Pons (tissue), 1 donor: ENCODE measurements around the gene GPR31.

Experiments used
- DNase-seq: peaks from one replicate; pipeline ENCODE4 v3.0.0-alpha.2; 2016; ENCODE audit warnings: low spot score

The GPR31 gene

GRCh38 chr6:167118006-167118405 lies 39.8 kb downstream of the GPR31 start:
- no peak for DNase-seq

GRCh38 chr6:167116838-167117228 lies 40.9 kb downstream of the GPR31 start:
- no peak for DNase-seq

- no peak for DNase-seq
These were observed 41.5 kb downstream of the GPR31 start for GRCh38 chr6:167116109-167116837.

GRCh38 chr6:167115054-167115453 lies 42.7 kb downstream of the GPR31 start:
- no peak for DNase-seq

- no peak for DNase-seq
These were observed 43.6 kb downstream of the GPR31 start for GRCh38 chr6:167113935-167114910.

GRCh38 chr6:167113047-167113754 lies 44.6 kb downstream of the GPR31 start:
- DNase-seq = no peak

GRCh38 chr6:167112421-167112820 lies 45.4 kb downstream of the GPR31 start:
- DNase-seq = no peak

- DNase-seq = no peak
These were observed 46.2 kb downstream of the GPR31 start for GRCh38 chr6:167111597-167111996.

- DNase-seq = no peak
These were observed 48.1 kb downstream of the GPR31 start for GRCh38 chr6:167109651-167110050.

- DNase-seq = no peak
These were observed 49.5 kb downstream of the GPR31 start for GRCh38 chr6:167108278-167108677.

- DNase-seq = no peak
These were observed 50.0 kb downstream of the GPR31 start for GRCh38 chr6:167107787-167108186.

- no peak for DNase-seq
These were observed 51.4 kb downstream of the GPR31 start for GRCh38 chr6:167106406-167106805.
